Prostate gland (tissue), 2 donors: ENCODE measurements around the gene DLEC1. TPM values are rescaled to one million over a fixed set of nuclear protein-coding genes. Genes with fewer than 3 reads are reported as not detected.

Experiments
- DNase-seq: peaks from one replicate; pipeline ENCODE4 v3.0.0-alpha.2; 2019; ENCODE audit warnings: low spot score
- H3K27ac ChIP-seq, 2 donors: fragments of 200-600 bp; sonication (generic); 2 replicates each; pipeline ENCODE4 v1.5.1; 2017 to 2019
- H3K27me3 ChIP-seq: fragments of 200-600 bp; sonication (generic); replicated peaks from 2 replicates; pipeline ENCODE4 v1.5.1; 2019; ENCODE audit not compliant: insufficient read depth
- H3K36me3 ChIP-seq, 2 donors: fragments of 200-600 bp; sonication (generic); 1 replicate in 1 of 2; 2 replicates in 1 of 2; pipeline versions ENCODE4 v1.5.1 to v1.8.1; 2017 to 2019
- H3K4me1 ChIP-seq: fragments of 200-600 bp; sonication (generic); replicated peaks from 2 replicates; pipeline ENCODE4 v1.5.1; 2019
- H3K4me3 ChIP-seq, 2 donors: fragments of 200-600 bp; sonication (generic); 2 replicates each; pipeline ENCODE4 v1.5.1; 2017 to 2019
- H3K9me3 ChIP-seq: fragments of 200-600 bp; sonication (generic); 2 replicates; pipeline ENCODE4 v1.5.1; 2017
- CTCF ChIP-seq, 4 experiments: fragments of 200-600 bp in 2 of 4; fragments of 450-650 bp in 2 of 4; sonication (generic) in 2 of 4; IDR thresholded peaks; 1 replicate in 3 of 4; 2 replicates in 1 of 4; pipeline ENCODE4 v1.5.1; 2016 to 2019; ENCODE audit warnings: antibody characterized with exemption in 4 of 4, mild to moderate bottlenecking in 2 of 4, moderate library complexity in 2 of 4
- POLR2A ChIP-seq: fragments of 450-650 bp; IDR thresholded peaks from one replicate; pipeline ENCODE4 v1.6.1; 2016; ENCODE audit warnings: antibody characterized with exemption, mild to moderate bottlenecking
- POLR2AphosphoS5 ChIP-seq: sonication (generic); formaldehyde crosslinking; IDR thresholded peaks from one replicate; pipeline ENCODE4 v1.6.1; 2017; ENCODE audit warnings: antibody characterized with exemption
- WGBS: methylation state at CpG from one replicate; pipeline ENCODE4 v1.1.5; 2018; 5-methylcytosine and 5-hydroxymethylcytosine counted together
- intact Hi-C: fragments of 100-400 bp; cut with DNase I; formaldehyde crosslinking; loops from one replicate; pipeline ENCODE4 v1.14.2; 2022
- total RNA-seq, 2 donors: library from RNA; depleted of rRNA; stranded (reverse); fragments of >200 nt; gene quantifications; one replicate each; pipeline ENCODE4 v1.1.0, GENCODE V29; 2016

The DLEC1 gene
- total RNA-seq, 2 donors from 2014 or later, result 0.32 to 13.1 TPM

- intact Hi-C loops, result no loop called here
- TF ChIP-seq POLR2AphosphoS5, result no peak
- no peak for TF ChIP-seq CTCF (IDR thresholded peaks at IDR 0.05)
- no peak for TF ChIP-seq POLR2A
- H3K9me3 ChIP-seq, result no peaks in the 10 kb centered on the region
- H3K4me1 ChIP-seq, result no peaks in the 10 kb centered on the region
- H3K36me3 ChIP-seq, result no peaks in the 10 kb centered on the region
- 83% methylated on average over 6 of the region's 6 CpGs for WGBS
- H3K27me3 ChIP-seq, result no peaks in the 10 kb centered on the region
- H3K4me3 ChIP-seq, result no peak overlapping the region
- no peak for DNase-seq
- no peak overlapping the region for H3K27ac ChIP-seq
Measured at GRCh38 chr3:38095669-38096483, 56.9 kb downstream of the DLEC1 start.

- Histone ChIP-seq H3K36me3 (no peaks in the 10 kb centered on the region), H3K27ac (no peak overlapping the region), H3K9me3 (no peaks in the 10 kb centered on the region), H3K27me3 (no peaks in the 10 kb centered on the region), H3K4me1 (no peaks in the 10 kb centered on the region), H3K4me3 (no peak overlapping the region)
- TF ChIP-seq POLR2AphosphoS5, result no peak
- TF ChIP-seq POLR2A, result no peak
- TF ChIP-seq CTCF (IDR thresholded peaks at IDR 0.05), result no peak
- intact Hi-C loops, result no loop called here
- no peak for DNase-seq
- 77% methylated on average over 19 of the region's 19 CpGs for WGBS
Measured at GRCh38 chr3:38097446-38098375, 58.7 kb downstream of the DLEC1 start.

- DNase-seq, result no peak
- no peaks in the 10 kb centered on the region for H3K27me3 ChIP-seq
- intact Hi-C loops, result no loop called here
- TF ChIP-seq POLR2A, result no peak
- TF ChIP-seq POLR2AphosphoS5, result no peak
- TF ChIP-seq CTCF (IDR thresholded peaks at IDR 0.05), result no peak
- no peaks in the 10 kb centered on the region for H3K36me3 ChIP-seq
- no peak overlapping the region for H3K4me3 ChIP-seq
- no peak overlapping the region for H3K27ac ChIP-seq
- no peaks in the 10 kb centered on the region for H3K4me1 ChIP-seq
- 90% methylated on average over 9 of the region's 9 CpGs for WGBS
- H3K9me3 ChIP-seq, result no peaks in the 10 kb centered on the region
Measured at GRCh38 chr3:38098376-38098723, 59.3 kb downstream of the DLEC1 start.

GRCh38 chr3:38099518-38099917, 60.5 kb downstream of the DLEC1 start:
- H3K4me3 ChIP-seq, result no peak overlapping the region
- no peaks in the 10 kb centered on the region for H3K4me1 ChIP-seq
- no peak overlapping the region for H3K27ac ChIP-seq
- 25% methylated on average over 4 of the region's 5 CpGs for WGBS
- no peak for TF ChIP-seq POLR2AphosphoS5
- H3K36me3 ChIP-seq, result no peaks in the 10 kb centered on the region
- intact Hi-C loops, result no loop called here
- H3K9me3 ChIP-seq, result no peaks in the 10 kb centered on the region
- no peak for DNase-seq
- H3K27me3 ChIP-seq, result no peaks in the 10 kb centered on the region

- 85% methylated on average over 3 of the region's 3 CpGs for WGBS
- intact Hi-C loops, result no loop called here
- H3K4me3 ChIP-seq, result no peak overlapping the region
- no peak for TF ChIP-seq POLR2A
- no peak for TF ChIP-seq POLR2AphosphoS5
- TF ChIP-seq CTCF (IDR thresholded peaks at IDR 0.05), result no peak
- H3K27ac ChIP-seq, result no peak overlapping the region
- no peaks in the 10 kb centered on the region for H3K36me3 ChIP-seq
- DNase-seq, result no peak
- no peaks in the 10 kb centered on the region for H3K9me3 ChIP-seq
- no peaks in the 10 kb centered on the region for H3K4me1 ChIP-seq
- no peaks in the 10 kb centered on the region for H3K27me3 ChIP-seq
Measured at GRCh38 chr3:38100498-38100897, 61.5 kb downstream of the DLEC1 start.
